ENCODE measurements around the gene CAPN1. TPM values are rescaled to one million over a fixed set of nuclear protein-coding genes. Genes with fewer than 3 reads are reported as not detected.
"Not testable (repeated sequence)": the region's sequence is repeated elsewhere in the genome, so short reads cannot be mapped to it uniquely, and the experiment has no call there.

CAPN1 gene
- total RNA-seq, 2 donors from 2014 or later = 325 to 416 TPM

- H3K9me3 ChIP-seq = no peaks in the 10 kb centered on the region
- intact Hi-C loops (cut with DNase I) = no loop called here
- no peak overlapping the region for H3K27ac ChIP-seq
- H3K27me3 ChIP-seq = no peaks in the 10 kb centered on the region
- H3K4me1 ChIP-seq = no peaks in the 10 kb centered on the region
- H3K36me3 ChIP-seq = no peaks in the 10 kb centered on the region
- no peak overlapping the region for H3K4me3 ChIP-seq
- TF ChIP-seq CTCF (IDR thresholded peaks at IDR 0.05) = no peak
- no peak overlapping the region for H3K9ac ChIP-seq (ENCODE audit: low read depth in 2 of 2, low read length in 2 of 2)
- DNase-seq = no peak
These were observed 9.1 kb upstream of the CAPN1 start for GRCh38 chr11:65172600-65172999.

- H3K4me1 ChIP-seq; H3K27me3 ChIP-seq; H3K9me3 ChIP-seq; H3K4me3 ChIP-seq; H3K36me3 ChIP-seq; H3K9ac ChIP-seq (ENCODE audit: low read depth in 2 of 2, low read length in 2 of 2); H3K27ac ChIP-seq; intact Hi-C loops (cut with DNase I); DNase-seq: not testable (repeated sequence)
These were observed 7.1 kb upstream of the CAPN1 start for GRCh38 chr11:65174571-65175010.

- H3K9ac ChIP-seq (ENCODE audit: low read depth in 2 of 2, low read length in 2 of 2) = peak overlapping the region; percentile 78 to 99
- H3K4me3 ChIP-seq = peak overlapping the region; percentile 94
- peak; percentile 64 for DNase-seq
- intact Hi-C loops (cut with DNase I) = loop anchor here (5.0 kb wide), 2 partner anchors 44 to 59 kb away; partner anchors contain the start of genes FAU and MRPL49
- H3K27ac ChIP-seq = peak overlapping the region; percentile 97
- no peaks in the 10 kb centered on the region for H3K27me3 ChIP-seq
- peaks cover 4% of the 10 kb centered on the region for H3K36me3 ChIP-seq
- TF ChIP-seq CTCF (IDR thresholded peaks at IDR 0.05) = no peak
- peaks cover 12% of the 10 kb centered on the region for H3K4me1 ChIP-seq
- no peaks in the 10 kb centered on the region for H3K9me3 ChIP-seq
These were observed 705 bp upstream of the CAPN1 start for GRCh38 chr11:65180877-65181568.

GRCh38 chr11:65182258-65183170 is 786 bp downstream of the CAPN1 start:
- peak; percentile 73 for DNase-seq
- H3K4me1 ChIP-seq = peaks cover 12% of the 10 kb centered on the region
- intact Hi-C loops (cut with DNase I) = loop anchor here (5.0 kb wide), 2 partner anchors 45 to 60 kb away; partner anchors contain the start of genes FAU and MRPL49

GRCh38 chr11:65183201-65183891 is 1.6 kb downstream of the CAPN1 start:
- Histone ChIP-seq H3K9ac (ENCODE audit: low read depth in 2 of 2, low read length in 2 of 2) (peak overlapping the region; percentile 87 to 99), H3K27me3 (no peaks in the 10 kb centered on the region), H3K4me1 (peaks cover 12% of the 10 kb centered on the region), H3K36me3 (peaks cover 15% of the 10 kb centered on the region), H3K27ac (peak overlapping the region; percentile 97), H3K9me3 (no peaks in the 10 kb centered on the region), H3K4me3 (peak overlapping the region; percentile 94)
- no peak for TF ChIP-seq CTCF (IDR thresholded peaks at IDR 0.05)
- intact Hi-C loops (cut with DNase I) = loop anchor here (5.0 kb wide), 2 partner anchors 46 to 61 kb away; partner anchors contain the start of genes FAU and MRPL49
- peak; percentile 44 for DNase-seq

More at GRCh38 chr11:65182258-65183170, 786 bp downstream of the CAPN1 start:
- Histone ChIP-seq H3K27ac (peak overlapping the region; percentile 97), H3K9me3 (no peaks in the 10 kb centered on the region), H3K4me3 (peak overlapping the region; percentile 94), H3K36me3 (peaks cover 9% of the 10 kb centered on the region), H3K27me3 (no peaks in the 10 kb centered on the region), H3K9ac (ENCODE audit: low read depth in 2 of 2, low read length in 2 of 2) (peak overlapping the region; percentile 87 to 99)
- TF ChIP-seq CTCF (IDR thresholded peaks at IDR 0.05) = no peak

Measured in colonic mucosa (tissue), 4 donors.